ENCODE data around the gene MAP3K4.

MAP3K4 gene

DNA sequence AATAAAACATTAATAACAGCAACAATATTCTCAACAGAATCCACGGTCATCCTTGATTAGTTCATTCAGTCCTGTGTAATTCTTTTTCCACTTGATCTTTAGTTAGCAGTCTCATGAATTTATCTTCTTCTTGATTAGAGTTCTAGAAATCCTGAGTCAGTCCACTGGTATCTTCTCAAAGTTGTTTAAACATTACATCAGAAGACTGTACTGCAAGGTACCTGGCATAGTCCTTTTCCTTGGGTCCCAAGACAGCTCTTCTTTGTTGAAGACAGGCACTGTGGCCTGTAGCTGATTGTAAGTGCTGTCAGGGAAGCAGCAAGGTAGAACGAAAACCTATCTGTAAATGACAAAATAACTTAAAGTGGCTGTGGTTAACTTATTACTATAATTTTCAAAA lies 11.8 kb downstream of the MAP3K4 start:
- peaks cover 10% of the 10 kb centered on the region; the same call in 1 of the 2 replicates for H3K4me1 ChIP-seq (ENCODE audit: insufficient read depth, low read length)
- H3K27me3 ChIP-seq (ENCODE audit: insufficient read depth, low read length) = no peaks in the 10 kb centered on the region
- no peaks in the 10 kb centered on the region for H3K9me3 ChIP-seq (ENCODE audit: insufficient read depth, low read depth, low read length)
- WGBS = 84% methylated on average over 2 of the region's 2 CpGs
- H3K36me3 ChIP-seq (ENCODE audit: insufficient read depth, low read length) = 0 out of 2 replicates have a peak, but pooled peaks cover 4% of the 10 kb centered on the region
- H3K27ac ChIP-seq (ENCODE audit: low read depth, low read length) = no peak overlapping the region
- H3K9ac ChIP-seq (ENCODE audit: low read depth, low read length) = no peak overlapping the region
- H3K4me3 ChIP-seq (ENCODE audit: low read length) = no peak overlapping the region

GRCh38 chr6:161008245-161008644 lies 16.7 kb downstream of the MAP3K4 start:
- H3K36me3 ChIP-seq (ENCODE audit: insufficient read depth, low read length) = no peaks in the 10 kb centered on the region
- H3K9me3 ChIP-seq (ENCODE audit: insufficient read depth, low read depth, low read length) = no peaks in the 10 kb centered on the region
- no peaks in the 10 kb centered on the region for H3K27me3 ChIP-seq (ENCODE audit: insufficient read depth, low read length)
- H3K4me1 ChIP-seq (ENCODE audit: insufficient read depth, low read length) = peaks cover 41% of the 10 kb centered on the region
- WGBS = 97% methylated on average over 4 of the region's 4 CpGs
- no peak overlapping the region for H3K9ac ChIP-seq (ENCODE audit: low read depth, low read length)
- no peak overlapping the region for H3K4me3 ChIP-seq (ENCODE audit: low read length)
- H3K27ac ChIP-seq (ENCODE audit: low read depth, low read length) = no peak overlapping the region

DNA sequence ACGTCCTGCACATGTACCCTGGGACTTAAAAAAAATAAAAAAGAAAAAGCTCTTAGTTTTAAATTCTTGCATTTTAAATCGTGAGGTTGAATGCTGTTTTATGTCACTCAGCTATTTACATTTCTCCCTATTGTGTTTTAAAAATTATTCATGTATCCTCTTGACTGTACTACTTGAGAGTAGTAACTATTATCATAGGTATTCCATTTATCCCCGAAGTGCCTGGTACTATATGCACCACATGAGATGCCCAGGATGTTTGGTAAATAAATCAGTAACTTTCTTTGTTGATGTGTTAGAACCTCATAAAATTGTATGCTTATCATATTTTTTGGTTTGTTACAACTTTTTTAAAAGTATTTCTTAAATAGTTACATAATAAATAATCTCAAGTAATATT lies 18.4 kb downstream of the MAP3K4 start:
- H3K27ac ChIP-seq (ENCODE audit: low read depth, low read length) = no peak overlapping the region
- H3K9me3 ChIP-seq (ENCODE audit: insufficient read depth, low read depth, low read length) = no peaks in the 10 kb centered on the region
- no peaks in the 10 kb centered on the region for H3K36me3 ChIP-seq (ENCODE audit: insufficient read depth, low read length)
- no peak overlapping the region for H3K4me3 ChIP-seq (ENCODE audit: low read length)
- no peaks in the 10 kb centered on the region for H3K27me3 ChIP-seq (ENCODE audit: insufficient read depth, low read length)
- H3K9ac ChIP-seq (ENCODE audit: low read depth, low read length) = no peak overlapping the region
- H3K4me1 ChIP-seq (ENCODE audit: insufficient read depth, low read length) = peaks cover 49% of the 10 kb centered on the region
- whole genome bisulfite sequencing = 33% methylated on average over 1 of the region's 3 CpGs

DNA sequence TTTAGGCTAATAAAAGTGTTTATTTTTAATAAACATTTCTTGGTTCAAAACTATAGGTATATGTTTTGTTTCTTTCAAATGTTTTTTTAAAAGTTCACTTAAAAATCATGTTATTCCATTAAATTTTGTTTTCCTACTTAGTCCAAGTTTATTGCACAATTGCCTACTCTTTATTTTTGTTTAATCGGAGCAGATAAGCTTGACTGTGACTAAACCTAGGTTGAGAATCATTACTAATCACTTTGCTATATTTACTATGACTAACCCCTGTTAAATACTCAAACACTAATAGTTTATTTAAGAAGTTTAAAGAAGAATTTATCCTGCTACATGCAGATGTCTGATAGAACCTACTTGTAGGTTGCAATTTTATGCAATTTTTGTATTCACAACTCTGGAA lies 18.8 kb downstream of the MAP3K4 start:
- Histone ChIP-seq H3K9me3 (ENCODE audit: insufficient read depth, low read depth, low read length) (no peaks in the 10 kb centered on the region), H3K4me1 (ENCODE audit: insufficient read depth, low read length) (peaks cover 49% of the 10 kb centered on the region), H3K9ac (ENCODE audit: low read depth, low read length) (peak overlapping the region; percentile 16; the same call in 1 of the 2 replicates), H3K27me3 (ENCODE audit: insufficient read depth, low read length) (no peaks in the 10 kb centered on the region), H3K36me3 (ENCODE audit: insufficient read depth, low read length) (no peaks in the 10 kb centered on the region), H3K27ac (ENCODE audit: low read depth, low read length) (peak overlapping the region; percentile 75), H3K4me3 (ENCODE audit: low read length) (no peak overlapping the region)
- whole genome bisulfite sequencing = 100% methylated on average over 1 of the region's 1 CpG

DNA sequence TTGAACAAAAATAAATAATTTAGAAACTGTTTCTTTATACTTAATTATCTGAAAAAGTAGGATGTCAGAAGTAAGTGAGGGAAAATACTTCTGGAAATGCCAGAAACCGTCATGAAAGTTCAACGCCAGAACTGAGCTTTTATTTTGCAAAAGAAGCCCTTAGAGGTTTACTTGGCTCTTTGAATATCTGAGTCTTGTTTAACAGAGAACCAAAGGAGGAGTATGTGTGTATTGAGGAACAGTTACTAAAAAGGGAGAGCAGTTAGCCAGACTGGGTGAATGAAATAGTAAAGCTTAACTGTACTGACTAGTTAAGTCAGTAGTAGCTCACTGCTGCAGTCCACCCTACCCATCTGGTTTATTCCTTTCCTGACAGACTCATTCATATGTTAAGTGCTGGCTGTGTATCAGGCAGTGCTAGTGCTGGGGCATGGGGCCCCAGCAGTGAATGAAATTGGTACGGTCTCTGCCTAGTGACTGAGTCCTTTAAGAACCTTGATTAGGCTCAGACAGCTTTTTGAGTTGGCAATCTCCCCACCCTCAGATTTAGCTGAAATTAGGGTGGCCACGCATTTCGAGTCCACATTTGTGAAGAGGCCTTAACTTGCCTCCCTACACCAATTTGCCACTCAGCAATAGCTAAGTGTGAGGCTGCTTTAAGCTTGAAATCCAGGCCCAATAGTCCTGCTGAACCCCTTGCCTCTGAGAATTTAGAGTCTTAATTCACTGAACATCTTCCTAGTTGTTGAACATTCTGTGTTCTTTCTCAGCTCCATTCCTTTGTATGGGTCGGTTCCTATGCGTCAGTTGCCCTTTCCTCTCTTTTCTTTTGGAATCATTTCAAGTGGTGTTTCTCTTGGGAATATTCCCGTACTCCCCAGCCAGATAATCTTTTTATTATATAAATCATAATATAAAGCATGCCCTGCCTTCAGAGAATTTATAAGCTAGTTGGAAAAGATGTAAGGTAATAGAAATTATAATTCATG lies 20.2 kb downstream of the MAP3K4 start:
- no peaks in the 10 kb centered on the region for H3K27me3 ChIP-seq (ENCODE audit: insufficient read depth, low read length)
- 25% methylated on average over 7 of the region's 8 CpGs for WGBS
- H3K9ac ChIP-seq (ENCODE audit: low read depth, low read length) = peak overlapping the region; percentile 42; the same call in 1 of the 2 replicates
- peaks cover 45% of the 10 kb centered on the region for H3K4me1 ChIP-seq (ENCODE audit: insufficient read depth, low read length)
- H3K36me3 ChIP-seq (ENCODE audit: insufficient read depth, low read length) = no peaks in the 10 kb centered on the region
- H3K9me3 ChIP-seq (ENCODE audit: insufficient read depth, low read depth, low read length) = no peaks in the 10 kb centered on the region
- peak overlapping the region; percentile 75 for H3K27ac ChIP-seq (ENCODE audit: low read depth, low read length)
- H3K4me3 ChIP-seq (ENCODE audit: low read length) = peak overlapping the region; percentile 31

DNA sequence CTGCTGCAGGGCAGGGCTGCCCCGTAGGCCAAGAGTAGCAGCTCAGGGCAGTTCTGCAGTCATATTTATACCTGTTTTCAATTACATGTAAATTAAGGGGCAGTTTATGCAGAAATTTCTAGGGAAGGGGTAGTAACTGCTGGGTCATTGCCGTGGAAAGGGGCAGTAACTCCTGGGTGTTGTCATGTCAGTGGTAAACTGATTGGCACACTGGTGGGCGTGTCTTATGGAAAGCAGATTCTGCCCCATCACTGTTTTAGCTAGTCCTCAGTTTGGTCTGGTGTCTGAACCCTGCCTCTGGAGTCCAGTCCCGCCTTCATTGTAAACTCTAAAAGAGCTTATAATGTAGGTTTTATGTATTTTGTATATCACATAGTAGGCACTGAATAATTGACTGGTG lies 22.1 kb downstream of the MAP3K4 start:
- Histone ChIP-seq H3K9me3 (ENCODE audit: insufficient read depth, low read depth, low read length) (no peaks in the 10 kb centered on the region), H3K9ac (ENCODE audit: low read depth, low read length) (no peak overlapping the region), H3K27me3 (ENCODE audit: insufficient read depth, low read length) (no peaks in the 10 kb centered on the region), H3K36me3 (ENCODE audit: insufficient read depth, low read length) (no peaks in the 10 kb centered on the region), H3K4me1 (ENCODE audit: insufficient read depth, low read length) (peaks cover 45% of the 10 kb centered on the region), H3K27ac (ENCODE audit: low read depth, low read length) (no peak overlapping the region), H3K4me3 (ENCODE audit: low read length) (no peak overlapping the region)
- 82% methylated on average over 4 of the region's 4 CpGs for WGBS

- no peaks in the 10 kb centered on the region for H3K9me3 ChIP-seq (ENCODE audit: insufficient read depth, low read depth, low read length)
- no peak overlapping the region for H3K9ac ChIP-seq (ENCODE audit: low read depth, low read length)
- no peak overlapping the region for H3K27ac ChIP-seq (ENCODE audit: low read depth, low read length)
- no peak overlapping the region for H3K4me3 ChIP-seq (ENCODE audit: low read length)
- peaks cover 11% of the 10 kb centered on the region for H3K4me1 ChIP-seq (ENCODE audit: insufficient read depth, low read length)
- no peaks in the 10 kb centered on the region for H3K27me3 ChIP-seq (ENCODE audit: insufficient read depth, low read length)
- no peaks in the 10 kb centered on the region for H3K36me3 ChIP-seq (ENCODE audit: insufficient read depth, low read length)
- 92% methylated on average over 4 of the region's 5 CpGs for WGBS
These were observed 26.4 kb downstream of the MAP3K4 start for GRCh38 chr6:161017766-161018564.

DNA sequence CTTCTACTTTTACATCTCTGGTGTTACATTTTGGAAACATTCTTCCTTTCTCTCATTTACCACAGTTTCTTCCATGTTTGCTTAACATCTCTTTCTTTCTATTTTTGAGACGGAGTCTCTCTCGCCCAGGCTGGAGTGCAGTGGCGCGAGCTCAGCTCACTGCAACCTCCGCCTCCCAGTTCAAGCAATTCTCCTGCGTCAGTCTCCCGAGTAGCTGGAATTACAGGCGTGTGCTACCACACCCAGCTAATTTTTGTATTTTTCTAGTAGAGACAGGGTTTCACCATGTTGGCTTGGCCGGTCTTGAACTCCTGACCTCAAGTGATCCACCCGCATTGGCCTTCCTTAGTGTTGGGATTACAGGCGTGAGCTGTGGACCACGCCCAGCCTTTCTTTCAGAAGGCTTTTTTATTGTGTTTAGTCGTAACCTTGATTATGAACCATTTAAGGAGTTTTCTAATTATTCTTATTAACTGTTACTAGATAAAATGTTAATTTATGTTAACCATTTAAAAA lies 27.8 kb downstream of the MAP3K4 start:
- no peaks in the 10 kb centered on the region for H3K36me3 ChIP-seq (ENCODE audit: insufficient read depth, low read length)
- 92% methylated on average over 12 of the region's 13 CpGs for WGBS
- H3K4me3 ChIP-seq (ENCODE audit: low read length) = no peak overlapping the region
- no peak overlapping the region for H3K27ac ChIP-seq (ENCODE audit: low read depth, low read length)
- no peak overlapping the region for H3K9ac ChIP-seq (ENCODE audit: low read depth, low read length)
- H3K9me3 ChIP-seq (ENCODE audit: insufficient read depth, low read depth, low read length) = no peaks in the 10 kb centered on the region
- H3K4me1 ChIP-seq (ENCODE audit: insufficient read depth, low read length) = 0 out of 2 replicates have a peak, but pooled peaks cover 2% of the 10 kb centered on the region
- no peaks in the 10 kb centered on the region for H3K27me3 ChIP-seq (ENCODE audit: insufficient read depth, low read length)

GRCh38 chr6:161021543-161021942 lies 30.0 kb downstream of the MAP3K4 start:
- no peaks in the 10 kb centered on the region for H3K27me3 ChIP-seq (ENCODE audit: insufficient read depth, low read length)
- H3K9ac ChIP-seq (ENCODE audit: low read depth, low read length) = no peak overlapping the region
- H3K4me3 ChIP-seq (ENCODE audit: low read length) = no peak overlapping the region
- no peaks in the 10 kb centered on the region for H3K9me3 ChIP-seq (ENCODE audit: insufficient read depth, low read depth, low read length)
- H3K36me3 ChIP-seq (ENCODE audit: insufficient read depth, low read length) = no peaks in the 10 kb centered on the region
- H3K4me1 ChIP-seq (ENCODE audit: insufficient read depth, low read length) = peaks cover 2% of the 10 kb centered on the region; the same call in 1 of the 2 replicates
- H3K27ac ChIP-seq (ENCODE audit: low read depth, low read length) = no peak overlapping the region

GRCh38 chr6:161021998-161022743 lies 30.6 kb downstream of the MAP3K4 start:
- WGBS = 95% methylated on average over 8 of the region's 8 CpGs
- Histone ChIP-seq H3K27ac (ENCODE audit: low read depth, low read length) (no peak overlapping the region), H3K9ac (ENCODE audit: low read depth, low read length) (no peak overlapping the region), H3K4me3 (ENCODE audit: low read length) (no peak overlapping the region), H3K36me3 (ENCODE audit: insufficient read depth, low read length) (no peaks in the 10 kb centered on the region), H3K4me1 (ENCODE audit: insufficient read depth, low read length) (peaks cover 2% of the 10 kb centered on the region; the same call in 1 of the 2 replicates), H3K27me3 (ENCODE audit: insufficient read depth, low read length) (no peaks in the 10 kb centered on the region), H3K9me3 (ENCODE audit: insufficient read depth, low read depth, low read length) (no peaks in the 10 kb centered on the region)
